ENCODE results near the gene PRG3. TPM values are rescaled to one million over a fixed set of nuclear protein-coding genes. Genes with fewer than 3 reads are reported as not detected.

Gene PRG3
- total and polyA plus RNA-seq, 2 of the 4 experiments (the other 2 are of a cell fraction) = not detected

DNA sequence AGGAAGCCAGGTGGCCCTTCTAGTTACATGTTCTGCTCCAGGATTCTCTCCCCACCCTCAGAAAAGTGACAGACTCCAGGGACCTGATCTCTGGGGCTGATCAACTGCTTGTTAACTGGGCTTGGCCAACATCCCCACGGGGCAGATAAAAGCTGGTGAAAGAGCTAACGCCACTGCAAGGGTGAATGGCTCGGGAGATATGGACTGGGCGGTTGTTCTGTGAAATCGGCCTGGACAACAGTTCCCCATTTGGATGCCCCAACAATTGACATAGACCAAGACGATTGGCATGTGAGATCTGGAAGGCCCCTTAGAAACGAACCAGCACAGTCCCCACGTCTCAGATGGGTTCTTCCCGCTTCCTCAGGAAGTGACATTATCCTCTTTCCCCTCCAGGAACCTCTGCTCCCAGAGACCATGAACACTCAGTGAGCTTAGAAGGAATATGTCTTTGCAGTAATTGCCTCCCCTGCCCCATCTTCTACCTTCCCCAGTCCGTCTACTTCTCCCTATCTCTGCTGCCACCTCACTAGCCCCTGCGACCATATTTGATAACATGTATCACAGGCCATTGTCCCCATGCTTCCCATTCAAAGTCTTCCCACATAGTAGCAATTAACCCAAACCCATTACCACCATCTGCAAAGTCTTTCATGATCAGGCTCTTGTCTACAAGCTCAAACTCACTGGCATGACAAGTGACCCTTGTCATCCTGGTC is 15.1 kb upstream of the PRG3 start:
- H2AFZ ChIP-seq (replicated peaks; ENCODE audit: low read length, poor library complexity) = no peak overlapping the region
- H3K56ac ChIP-seq (ENCODE audit: extremely low read depth, insufficient read depth, low read length) = no peak overlapping the region
- no TSS peak for BruUV-seq (replicated peaks)
- no peak overlapping the region for H4K91ac ChIP-seq (ENCODE audit: insufficient read depth, low read depth, low read length)
- 53% methylated on average over 6 of the region's 11 CpGs; no CpG with 5 or more reads in 1 of the 2 experiments for WGBS, 2 experiments (ENCODE audit: extremely low coverage in 2 of 2, insufficient read length in 1 of 2)
- no peaks in the 10 kb centered on the region for H3K4me1 ChIP-seq (ENCODE audit: control insufficient read depth, insufficient read depth, low read length)
- no peaks in the 10 kb centered on the region for H3K79me1 ChIP-seq (ENCODE audit: low read depth in 1 of 2, low read length in 2 of 2)
- H3K4me2 ChIP-seq (ENCODE audit: low read depth, low read length) = no peak overlapping the region
- no peaks in the 10 kb centered on the region for H3K9me3 ChIP-seq (ENCODE audit: control insufficient read depth, insufficient read depth, low read length)
- H3K9ac ChIP-seq (ENCODE audit: low read depth, low read length) = no peak overlapping the region
- H3K9me1 ChIP-seq (ENCODE audit: insufficient read depth, low read length) = no peaks in the 10 kb centered on the region
- H3K18ac ChIP-seq (ENCODE audit: low read depth, low read length) = no peak overlapping the region
- H3K4ac ChIP-seq (ENCODE audit: low read depth, low read length) = no peak overlapping the region
- H2BK5ac ChIP-seq (ENCODE audit: low read depth, low read length, poor library complexity, severe bottlenecking) = no peak overlapping the region
- H4K8ac ChIP-seq (ENCODE audit: low read depth in 2 of 2, low read length in 2 of 2) = no peak overlapping the region
- no peak for ATAC-seq (ENCODE audit: low read depth)
- no peak overlapping the region for H3K23ac ChIP-seq (ENCODE audit: low read depth, low read length)
- no peak for TF ChIP-seq RFX5 (IDR thresholded peaks at IDR 0.05; ENCODE audit: low read depth, low read length)
- no peak overlapping the region for H3K27ac ChIP-seq (ENCODE audit: insufficient read depth, low read length)
- no peak overlapping the region for H4K5ac ChIP-seq (ENCODE audit: low read depth, low read length)
- H2BK120ac ChIP-seq (ENCODE audit: low read depth, low read length) = no peak overlapping the region
- no peak for DNase-seq
- POLR2A ChIA-PET (ENCODE audit: unreplicated experiment) = no interaction called here
- H2AK5ac ChIP-seq (ENCODE audit: low read depth, low read length) = no peak overlapping the region
- no peak overlapping the region for H2BK20ac ChIP-seq (ENCODE audit: low read depth, low read length)
- intact Hi-C loops (cut with micrococcal nuclease) = no loop called here
- in situ Hi-C loops (cut with MboI; ENCODE audit: low sequenced_read_pairs) = no loop called here
- H4K20me1 ChIP-seq (ENCODE audit: insufficient read depth, low read length) = no peaks in the 10 kb centered on the region; the same call in 1 of the 2 replicates
- dilution Hi-C loops (cut with HindIII; ENCODE audit: low sequenced_read_pairs, unreplicated experiment) = no loop called here
- CTCF ChIA-PET = no interaction called here
- H2BK15ac ChIP-seq (ENCODE audit: low read depth, low read length) = no peak overlapping the region
- no peak overlapping the region for H3K14ac ChIP-seq (replicated peaks; ENCODE audit: low read depth, low read length)
- H3K36me3 ChIP-seq (ENCODE audit: control insufficient read depth, insufficient read depth, low read length) = no peaks in the 10 kb centered on the region
- H2AK9ac ChIP-seq (replicated peaks; ENCODE audit: low read depth, low read length, poor library complexity) = no peak overlapping the region
- H3K27me3 ChIP-seq (ENCODE audit: control insufficient read depth, insufficient read depth, low read length) = peaks cover 46% of the 10 kb centered on the region
- no peak overlapping the region for H3K4me3 ChIP-seq (ENCODE audit: insufficient read depth, low read depth, low read length)

Measured in IMR-90 (cell line).